SK-N-SH treated with all-trans-retinoic acid at 6 μM for 48 hours (cell line): Measurements from ENCODE around the gene ESYT2.

Experiments
- ATAC-seq: fragments of 200-7000 bp; cut with Tn5 transposase; 3 replicates; pipeline ENCODE4 v1.9.1; 2020; ENCODE audit warnings: mild to moderate bottlenecking, moderate library complexity
- ARNTL ChIP-seq: fragments of 450-650 bp; formaldehyde crosslinking; IDR thresholded peaks from 2 replicates; pipeline ENCODE4 v1.5.0; 2020; ENCODE audit warnings: low read depth, mild to moderate bottlenecking, moderate library complexity, borderline replicate concordance
- BACH2 ChIP-seq: fragments of 250-450 bp; sonication (Bioruptor Pico); IDR thresholded peaks from 2 replicates; pipeline ENCODE4 v1.9.0; 2021; ENCODE audit warnings: mild to moderate bottlenecking, borderline replicate concordance
- CSDC2 ChIP-seq: fragments of 250-450 bp; sonication (Bioruptor Pico); IDR thresholded peaks from 2 replicates; pipeline ENCODE4 v1.5.0; 2020; ENCODE audit warnings: mild to moderate bottlenecking, moderate library complexity
- CSRNP3 ChIP-seq: fragments of 250-450 bp; sonication (Bioruptor Pico); IDR thresholded peaks from 2 replicates; pipeline ENCODE4 v1.5.1; 2021; ENCODE audit warnings: mild to moderate bottlenecking, moderate library complexity
- ESRRG ChIP-seq: fragments of 250-450 bp; sonication (Bioruptor Pico); IDR thresholded peaks from 2 replicates; pipeline ENCODE4 v1.6.1; 2021; ENCODE audit warnings: mild to moderate bottlenecking
- GLIS3 ChIP-seq: fragments of 250-450 bp; sonication (Bioruptor Pico); IDR thresholded peaks from 2 replicates; pipeline ENCODE4 v1.5.0; 2020; ENCODE audit warnings: mild to moderate bottlenecking, moderate library complexity
- ISL1 ChIP-seq: fragments of 250-450 bp; sonication (Bioruptor Pico); IDR thresholded peaks from 2 replicates; pipeline ENCODE4 v2.1.2; 2022; ENCODE audit warnings: mild to moderate bottlenecking, moderate library complexity
- OSR1 ChIP-seq: fragments of 250-450 bp; sonication (Bioruptor Pico); IDR thresholded peaks from 2 replicates; pipeline ENCODE4 v1.8.0; 2022; ENCODE audit warnings: moderate library complexity, mild to moderate bottlenecking, inconsistent platforms
- POU6F1 ChIP-seq: fragments of 250-450 bp; sonication (Bioruptor Pico); IDR thresholded peaks from 2 replicates; pipeline ENCODE4 v1.8.0; 2021; ENCODE audit warnings: low read depth, mild to moderate bottlenecking, moderate library complexity, borderline replicate concordance
- PPARA ChIP-seq: fragments of 250-450 bp; sonication (Bioruptor Pico); IDR thresholded peaks from 2 replicates; pipeline ENCODE4 v1.5.0; 2020; ENCODE audit warnings: mild to moderate bottlenecking, borderline replicate concordance
- RARB ChIP-seq: fragments of 250-450 bp; sonication (Bioruptor Pico); IDR thresholded peaks from 2 replicates; pipeline ENCODE4 v1.8.0; 2021; ENCODE audit warnings: mild to moderate bottlenecking, moderate library complexity
- SNAI2 ChIP-seq: fragments of 250-450 bp; sonication (Bioruptor Pico); IDR thresholded peaks from 2 replicates; pipeline ENCODE4 v1.5.0; 2020; ENCODE audit warnings: mild to moderate bottlenecking, moderate library complexity
- TCF4 ChIP-seq: fragments of 250-450 bp; sonication (Bioruptor Pico); IDR thresholded peaks from 2 replicates; pipeline ENCODE4 v1.8.0; 2021; ENCODE audit warnings: mild to moderate bottlenecking, moderate library complexity, borderline replicate concordance
- TOX ChIP-seq: fragments of 250-450 bp; sonication (Bioruptor Pico); IDR thresholded peaks from 2 replicates; pipeline ENCODE4 v1.8.0; 2021; ENCODE audit warnings: mild to moderate bottlenecking, moderate library complexity, borderline replicate concordance
- ZFP30 ChIP-seq: fragments of 450-650 bp; formaldehyde crosslinking; IDR thresholded peaks from 2 replicates; pipeline ENCODE4 v1.5.0; 2022; ENCODE audit warnings: mild to moderate bottlenecking, moderate library complexity
- ZNF565 ChIP-seq: fragments of 450-650 bp; formaldehyde crosslinking; conservative IDR thresholded peaks from 2 replicates; pipeline ENCODE4 v1.5.0; 2020; ENCODE audit warnings: low read depth, mild to moderate bottlenecking, moderate library complexity
- ZNF70 ChIP-seq: fragments of 450-650 bp; formaldehyde crosslinking; IDR thresholded peaks from 2 replicates; pipeline ENCODE4 v1.5.0; 2020; ENCODE audit warnings: mild to moderate bottlenecking, moderate library complexity
- ZNF8 ChIP-seq: fragments of 450-650 bp; formaldehyde crosslinking; IDR thresholded peaks from 2 replicates; pipeline ENCODE4 v1.5.0; 2020; ENCODE audit warnings: mild to moderate bottlenecking, moderate library complexity
- TF ChIP-seq, protein P1 (sequence below): fragments of 250-450 bp; sonication (Bioruptor Pico); IDR thresholded peaks from 2 replicates; pipeline ENCODE4 v1.8.0; 2020; ENCODE audit warnings: mild to moderate bottlenecking, moderate library complexity, borderline replicate concordance
- TF ChIP-seq, protein P2 (sequence below): fragments of 250-450 bp; sonication (Bioruptor Pico); IDR thresholded peaks from 2 replicates; pipeline ENCODE4 v1.5.1; 2020; ENCODE audit warnings: low read depth, mild to moderate bottlenecking, moderate library complexity

Gene ESYT2

GRCh38 chr7:158834878-158835784 lies 5.8 kb upstream of the ESYT2 start:
- no peak for ATAC-seq
- no peak for TF ChIP-seq ISL1
- no peak for TF ChIP-seq ESRRG (CRISPR knock-in tag)
- TF ChIP-seq OSR1 (CRISPR knock-in tag): no peak
- no peak for TF ChIP-seq ZNF565
- TF ChIP-seq SNAI2 (CRISPR knock-in tag): no peak
- no peak for TF ChIP-seq ZFP30 (CRISPR knock-in tag)
- TF ChIP-seq ARNTL: no peak
- no peak for TF ChIP-seq ZNF70
- no peak for TF ChIP-seq BACH2 (CRISPR knock-in tag)

DNA sequence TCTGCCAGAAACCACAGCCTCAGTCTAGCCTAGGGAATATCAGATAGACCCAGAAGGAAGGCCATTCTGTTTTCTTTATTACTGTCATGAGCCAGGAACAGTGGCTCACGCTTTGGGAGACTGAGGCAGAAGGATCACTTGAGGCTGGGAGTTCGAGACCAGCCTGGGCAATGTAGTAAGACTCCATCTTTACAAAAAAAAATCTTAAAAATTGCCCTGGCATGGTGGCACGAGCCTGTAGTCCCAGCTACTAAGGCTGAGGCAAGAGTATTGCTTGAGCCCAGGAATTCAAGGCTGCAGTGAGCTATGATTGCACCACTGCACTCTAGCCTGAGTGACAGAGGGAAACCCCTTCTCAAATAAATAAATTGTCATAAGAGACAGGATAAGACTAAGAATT lies 3.7 kb upstream of the ESYT2 start:
- no peak for ATAC-seq
- TF ChIP-seq ZNF565: no peak
- no peak for TF ChIP-seq POU6F1
- TF ChIP-seq ESRRG (CRISPR knock-in tag): no peak
- TF ChIP-seq BACH2 (CRISPR knock-in tag): no peak
- TF ChIP-seq, protein P1, sequence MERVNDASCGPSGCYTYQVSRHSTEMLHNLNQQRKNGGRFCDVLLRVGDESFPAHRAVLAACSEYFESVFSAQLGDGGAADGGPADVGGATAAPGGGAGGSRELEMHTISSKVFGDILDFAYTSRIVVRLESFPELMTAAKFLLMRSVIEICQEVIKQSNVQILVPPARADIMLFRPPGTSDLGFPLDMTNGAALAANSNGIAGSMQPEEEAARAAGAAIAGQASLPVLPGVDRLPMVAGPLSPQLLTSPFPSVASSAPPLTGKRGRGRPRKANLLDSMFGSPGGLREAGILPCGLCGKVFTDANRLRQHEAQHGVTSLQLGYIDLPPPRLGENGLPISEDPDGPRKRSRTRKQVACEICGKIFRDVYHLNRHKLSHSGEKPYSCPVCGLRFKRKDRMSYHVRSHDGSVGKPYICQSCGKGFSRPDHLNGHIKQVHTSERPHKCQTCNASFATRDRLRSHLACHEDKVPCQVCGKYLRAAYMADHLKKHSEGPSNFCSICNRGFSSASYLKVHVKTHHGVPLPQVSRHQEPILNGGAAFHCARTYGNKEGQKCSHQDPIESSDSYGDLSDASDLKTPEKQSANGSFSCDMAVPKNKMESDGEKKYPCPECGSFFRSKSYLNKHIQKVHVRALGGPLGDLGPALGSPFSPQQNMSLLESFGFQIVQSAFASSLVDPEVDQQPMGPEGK (CRISPR knock-in tag): no peak
- TF ChIP-seq, all 23 proteins: peak for 0

DNA sequence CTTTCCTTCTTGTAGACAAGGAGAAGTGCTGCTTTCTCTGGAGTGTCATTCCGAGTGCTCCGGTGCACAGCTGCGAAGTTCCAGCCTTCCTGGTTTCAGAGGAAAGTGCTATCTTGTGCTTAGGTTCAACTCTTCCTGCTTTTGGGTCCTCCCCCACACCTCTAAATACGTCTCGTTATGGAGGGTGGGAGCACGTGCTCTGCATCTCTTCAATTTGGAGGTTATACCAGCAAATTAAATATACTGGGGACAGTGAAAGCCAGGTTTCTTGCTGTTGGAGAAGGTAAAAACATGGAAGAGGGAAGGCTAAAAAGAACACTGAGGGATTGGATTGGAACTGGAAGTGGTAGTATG lies 2.4 kb upstream of the ESYT2 start:
- no peak for TF ChIP-seq ISL1
- TF ChIP-seq PPARA (CRISPR knock-in tag): no peak
- TF ChIP-seq CSDC2 (CRISPR knock-in tag): no peak
- TF ChIP-seq SNAI2 (CRISPR knock-in tag): no peak
- no peak for TF ChIP-seq RARB (CRISPR knock-in tag)
- ATAC-seq: no peak

GRCh38 chr7:158830211-158830723 lies 958 bp upstream of the ESYT2 start:
- TF ChIP-seq ZFP30 (CRISPR knock-in tag) (no peak), ESRRG (CRISPR knock-in tag) (no peak), ARNTL (no peak), CSDC2 (CRISPR knock-in tag) (no peak), SNAI2 (CRISPR knock-in tag) (no peak), CSRNP3 (CRISPR knock-in tag) (no peak)
- ATAC-seq: no peak

DNA sequence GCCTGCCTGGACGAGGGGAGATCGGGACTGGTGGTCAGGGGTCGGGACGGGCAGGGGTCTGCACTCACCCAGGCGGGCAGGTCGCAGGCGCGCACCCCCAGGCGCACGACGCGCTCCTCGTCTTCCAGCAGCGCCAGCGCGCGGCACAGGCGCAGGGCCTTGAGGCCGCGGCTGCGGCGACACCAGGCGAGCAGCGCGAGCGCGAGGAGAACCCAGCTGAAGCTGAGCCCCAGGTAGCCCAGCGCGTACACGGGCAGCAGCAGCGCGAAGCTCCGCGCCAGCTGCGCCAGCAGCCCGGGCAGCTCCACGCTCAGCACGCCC lies 328 bp downstream of the ESYT2 start:
- TF ChIP-seq, protein P1 (CRISPR knock-in tag): no peak
- TF ChIP-seq CSDC2 (CRISPR knock-in tag): no peak
- TF ChIP-seq OSR1 (CRISPR knock-in tag): no peak
- no peak for TF ChIP-seq GLIS3 (CRISPR knock-in tag)
- TF ChIP-seq ZFP30 (CRISPR knock-in tag): no peak
- no peak for TF ChIP-seq ZNF8 (CRISPR knock-in tag)
- TF ChIP-seq CSRNP3 (CRISPR knock-in tag): no peak
- no peak for TF ChIP-seq TOX
- no peak for TF ChIP-seq TCF4 (CRISPR knock-in tag)
- TF ChIP-seq RARB (CRISPR knock-in tag): no peak
- no peak for TF ChIP-seq ZNF70
- no peak for TF ChIP-seq BACH2 (CRISPR knock-in tag)
- TF ChIP-seq, protein P2, sequence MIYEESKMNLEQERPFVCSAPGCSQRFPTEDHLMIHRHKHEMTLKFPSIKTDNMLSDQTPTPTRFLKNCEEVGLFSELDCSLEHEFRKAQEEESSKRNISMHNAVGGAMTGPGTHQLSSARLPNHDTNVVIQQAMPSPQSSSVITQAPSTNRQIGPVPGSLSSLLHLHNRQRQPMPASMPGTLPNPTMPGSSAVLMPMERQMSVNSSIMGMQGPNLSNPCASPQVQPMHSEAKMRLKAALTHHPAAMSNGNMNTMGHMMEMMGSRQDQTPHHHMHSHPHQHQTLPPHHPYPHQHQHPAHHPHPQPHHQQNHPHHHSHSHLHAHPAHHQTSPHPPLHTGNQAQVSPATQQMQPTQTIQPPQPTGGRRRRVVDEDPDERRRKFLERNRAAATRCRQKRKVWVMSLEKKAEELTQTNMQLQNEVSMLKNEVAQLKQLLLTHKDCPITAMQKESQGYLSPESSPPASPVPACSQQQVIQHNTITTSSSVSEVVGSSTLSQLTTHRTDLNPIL (CRISPR knock-in tag): no peak
- TF ChIP-seq ARNTL: no peak
- TF ChIP-seq ISL1: no peak
- peak; percentile 68 for ATAC-seq
